ENCODE measurements around the gene KIRREL1. TPM values are rescaled to one million over a fixed set of nuclear protein-coding genes. Genes with fewer than 3 reads are reported as not detected.

KIRREL1 gene
- total and polyA plus RNA-seq, 2 of the 13 experiments (the other 11 are each of a cell fraction or from before 2014, with no cell fraction given): 0.02 to 0.03 TPM

- no peaks in the 10 kb centered on the region for H3K4me1 ChIP-seq (ENCODE audit: insufficient read depth, low read length)
- H3K27ac ChIP-seq (ENCODE audit: extremely low read length, insufficient read depth, low read length): no peak overlapping the region
- intact Hi-C loops (cut with micrococcal nuclease; ENCODE audit: unreplicated experiment) (no loop called here), in situ Hi-C loops (cut with HindIII; ENCODE audit: extremely low pct_ligation_motif_present, low pct_unique_long_range_greater_than_20kb) (loop anchor here (10.0 kb wide), 1 partner anchor 89 kb away; no protein-coding TSS in a partner anchor)
- no peak overlapping the region for H2AFZ ChIP-seq (ENCODE audit: low read length)
- ChIA-PET POLR2A (no interaction called here), CTCF (ENCODE audit: low intra/inter-chr PET ratio, low total read pairs) (no interaction called here)
- no peak overlapping the region for H3K4me3 ChIP-seq (replicated peaks in 1 of 3; ENCODE audit: insufficient read depth in 1 of 3, low read depth in 2 of 3, low read length in 3 of 3)
- FAIRE-seq (no peak), DNase-seq (ENCODE audit: low spot score) (no peak), ATAC-seq (no peak)
- no peaks in the 10 kb centered on the region for H3K36me3 ChIP-seq (replicated peaks in 1 of 2; ENCODE audit: control insufficient read depth in 1 of 2, insufficient read depth in 2 of 2, low read length in 2 of 2)
- H3K79me2 ChIP-seq (ENCODE audit: insufficient read depth, low read length): no peaks in the 10 kb centered on the region
- TF ChIP-seq FOXJ3 (CRISPR knock-in tag; IDR thresholded peaks at IDR 0.05; ENCODE audit: borderline replicate concordance): no peak
- no peak for TF ChIP-seq ARNT2 (CRISPR knock-in tag; IDR thresholded peaks at IDR 0.05; ENCODE audit: low read depth)
- no peak for TF ChIP-seq NKX3-1 (CRISPR knock-in tag; IDR thresholded peaks at IDR 0.05)
- no peak for TF ChIP-seq ZBTB7A (CRISPR knock-in tag; IDR thresholded peaks at IDR 0.05)
- TF ChIP-seq ZNF496 (CRISPR knock-in tag; IDR thresholded peaks at IDR 0.05; ENCODE audit: insufficient replicate concordance): no peak
- no peak for TF ChIP-seq ZFP1 (CRISPR knock-in tag; IDR thresholded peaks at IDR 0.05)
- no peak for TF ChIP-seq ISL2 (CRISPR knock-in tag; IDR thresholded peaks at IDR 0.05)
- no peak for TF ChIP-seq GPN1 (CRISPR knock-in tag; IDR thresholded peaks at IDR 0.05; ENCODE audit: borderline replicate concordance)
- no peak overlapping the region for H3K4me2 ChIP-seq (ENCODE audit: low read depth, low read length)
- H3K9ac ChIP-seq (ENCODE audit: insufficient read depth, low read depth, low read length): no peak overlapping the region
- H4K20me1 ChIP-seq (ENCODE audit: insufficient read depth, low read length): no peaks in the 10 kb centered on the region
- no peaks in the 10 kb centered on the region for H3K9me3 ChIP-seq (ENCODE audit: low read length)
- H3K27me3 ChIP-seq (ENCODE audit: control insufficient read depth in 1 of 2, insufficient read depth in 2 of 2, low read length in 2 of 2): peaks cover 0 to 19% of the 10 kb centered on the region in 2 experiments; a peak in 2 of 5 replicates
- no TSS peak for BruUV-seq (replicated peaks)
- WGBS (ENCODE audit: low lambda C conversion rate): 32% methylated on average over 3 of the region's 3 CpGs
Measured at GRCh38 chr1:157995583-157996169, 2.2 kb downstream of the KIRREL1 start.

GRCh38 chr1:157996433-157996832 is 3.0 kb downstream of the KIRREL1 start:
- Histone ChIP-seq H3K36me3 (replicated peaks in 1 of 2; ENCODE audit: control insufficient read depth in 1 of 2, insufficient read depth in 2 of 2, low read length in 2 of 2) (no peaks in the 10 kb centered on the region), H3K27ac (ENCODE audit: extremely low read length, insufficient read depth, low read length) (no peak overlapping the region), H4K20me1 (ENCODE audit: insufficient read depth, low read length) (no peaks in the 10 kb centered on the region), H3K79me2 (ENCODE audit: insufficient read depth, low read length) (no peaks in the 10 kb centered on the region), H3K9me3 (ENCODE audit: low read length) (no peaks in the 10 kb centered on the region), H3K4me1 (ENCODE audit: insufficient read depth, low read length) (no peaks in the 10 kb centered on the region), H3K27me3 (ENCODE audit: control insufficient read depth in 1 of 2, insufficient read depth in 2 of 2, low read length in 2 of 2) (peaks cover 0 to 19% of the 10 kb centered on the region in 2 experiments; a peak in 2 of 5 replicates), H3K4me3 (replicated peaks in 1 of 3; ENCODE audit: insufficient read depth in 1 of 3, low read depth in 2 of 3, low read length in 3 of 3) (no peak overlapping the region), H3K4me2 (ENCODE audit: low read depth, low read length) (no peak overlapping the region), H2AFZ (ENCODE audit: low read length) (no peak overlapping the region), H3K9ac (ENCODE audit: insufficient read depth, low read depth, low read length) (no peak overlapping the region)
- CTCF ChIA-PET (ENCODE audit: low intra/inter-chr PET ratio, low total read pairs): no interaction called here
- in situ Hi-C loops (cut with HindIII; ENCODE audit: extremely low pct_ligation_motif_present, low pct_unique_long_range_greater_than_20kb): loop anchor here (10.0 kb wide), 1 partner anchor 88 kb away; no protein-coding TSS in a partner anchor
- ATAC-seq: no peak
- FAIRE-seq: no peak
- intact Hi-C loops (cut with micrococcal nuclease; ENCODE audit: unreplicated experiment): no loop called here
- DNase-seq (ENCODE audit: low spot score): no peak
- no peak for TF ChIP-seq ZNF891 (CRISPR knock-in tag; IDR thresholded peaks at IDR 0.05)
- TF ChIP-seq TOE1 (CRISPR knock-in tag; IDR thresholded peaks at IDR 0.05): no peak
- TF ChIP-seq NFYB (CRISPR knock-in tag; IDR thresholded peaks at IDR 0.05): no peak
- no peak for TF ChIP-seq RBAK (CRISPR knock-in tag; IDR thresholded peaks at IDR 0.05)
- TF ChIP-seq MLXIP (CRISPR knock-in tag; IDR thresholded peaks at IDR 0.05; ENCODE audit: borderline replicate concordance): no peak
- no peak for TF ChIP-seq ZNF343 (CRISPR knock-in tag; IDR thresholded peaks at IDR 0.05)
- no peak for TF ChIP-seq HCFC1 (IDR thresholded peaks at IDR 0.05; ENCODE audit: low read depth, low read length)
- TF ChIP-seq ZNF75D (CRISPR knock-in tag; IDR thresholded peaks at IDR 0.05; ENCODE audit: borderline replicate concordance): no peak
- TF ChIP-seq GATAD2A (CRISPR knock-in tag; IDR thresholded peaks at IDR 0.05): no peak
- POLR2A ChIA-PET: no interaction called here
- no TSS peak for BruUV-seq (replicated peaks)
- WGBS (ENCODE audit: low lambda C conversion rate): 22% methylated on average over 3 of the region's 5 CpGs

Data from HepG2 (cell line).